HEK293 (cell line): ENCODE measurements around the gene VILL.

Source experiments
- CTCF ChIA-PET: fragments of 350-600 bp; formaldehyde crosslinking; extraction: SDS; loops from one replicate; lab custom pipeline; 2021; ENCODE audit warnings: antibody characterized with exemption; lab: Yijun Ruan, JAX
- POLR2A ChIA-PET: fragments of 300-600 bp; formaldehyde crosslinking; extraction: SDS; loops from one replicate; lab custom pipeline; 2020; ENCODE audit warnings: antibody characterized with exemption, inconsistent platforms; lab: Yijun Ruan, JAX
- H3K27ac ChIP-seq: fragments of 200-500 bp; sonication (Bioruptor generic); 2 replicates; pipeline ENCODE4 v1.5.1; 2014; ENCODE audit warnings: low read depth, low read length, control low read depth, inconsistent platforms; ENCODE audit errors: extremely low read depth
- H3K36me3 ChIP-seq, 2 experiments: fragments of 200-500 bp in 1 of 2; sonication (Bioruptor generic) in 1 of 2; 1 replicate in 1 of 2; 2 replicates in 1 of 2; pipeline ENCODE4 v1.5.1; 2014 to 2017; ENCODE audit warnings: inconsistent platforms in 2 of 2, low read length in 2 of 2; ENCODE audit not compliant: control insufficient read depth in 2 of 2, insufficient read depth in 1 of 2
- H3K4me1 ChIP-seq: fragments of 200-500 bp; sonication (Bioruptor generic); 2 replicates; pipeline ENCODE4 v1.5.1; 2014; ENCODE audit warnings: mild to moderate bottlenecking, low read length, inconsistent platforms; ENCODE audit not compliant: control insufficient read depth, insufficient read depth
- H3K4me3 ChIP-seq: 2 replicates; pipeline ENCODE4 v1.5.1; 2011; ENCODE audit warnings: low read depth, mild to moderate bottlenecking, control low read depth, low read length, moderate library complexity
- H3K9me3 ChIP-seq: fragments of 200-500 bp; sonication (Bioruptor generic); 2 replicates; pipeline ENCODE4 v1.5.1; 2014; ENCODE audit warnings: low read depth, low read length, inconsistent platforms; ENCODE audit not compliant: control insufficient read depth, insufficient read depth
- MYNN ChIP-seq: fragments of 450-650 bp; formaldehyde crosslinking; IDR thresholded peaks from 2 replicates; pipeline ENCODE4 v1.5.1; 2016; ENCODE audit warnings: missing biosample characterization, missing genetic modification characterization, borderline replicate concordance
- OVOL3 ChIP-seq: fragments of 450-650 bp; formaldehyde crosslinking; IDR thresholded peaks from 2 replicates; pipeline ENCODE4 v1.5.1; 2016; ENCODE audit warnings: missing biosample characterization, missing genetic modification characterization
- PRDM6 ChIP-seq: fragments of 450-650 bp; formaldehyde crosslinking; IDR thresholded peaks from 2 replicates; pipeline ENCODE4 v1.5.1; 2017; ENCODE audit warnings: missing biosample characterization, missing genetic modification characterization
- SCRT1 ChIP-seq: fragments of 450-650 bp; formaldehyde crosslinking; IDR thresholded peaks from 2 replicates; pipeline ENCODE4 v1.5.1; 2016; ENCODE audit warnings: missing biosample characterization, missing genetic modification characterization, borderline replicate concordance
- SCRT2 ChIP-seq: fragments of 450-650 bp; formaldehyde crosslinking; IDR thresholded peaks from 2 replicates; pipeline ENCODE4 v1.5.1; 2016; ENCODE audit warnings: missing biosample characterization, missing genetic modification characterization
- YY2 ChIP-seq: fragments of 450-650 bp; formaldehyde crosslinking; IDR thresholded peaks from 2 replicates; pipeline ENCODE4 v1.5.1; 2016; ENCODE audit warnings: missing biosample characterization, missing genetic modification characterization
- ZFP69B ChIP-seq: fragments of 450-650 bp; formaldehyde crosslinking; IDR thresholded peaks from 2 replicates; pipeline ENCODE4 v1.5.1; 2016; ENCODE audit warnings: missing biosample characterization, missing genetic modification characterization
- ZNF10 ChIP-seq: fragments of 450-650 bp; formaldehyde crosslinking; IDR thresholded peaks from 2 replicates; pipeline ENCODE4 v1.5.1; 2017; ENCODE audit warnings: missing biosample characterization, missing genetic modification characterization
- ZNF2 ChIP-seq: fragments of 450-650 bp; formaldehyde crosslinking; IDR thresholded peaks from 2 replicates; pipeline ENCODE4 v1.5.1; 2016; ENCODE audit warnings: missing biosample characterization, missing genetic modification characterization
- ZNF214 ChIP-seq: fragments of 450-650 bp; formaldehyde crosslinking; IDR thresholded peaks from 2 replicates; pipeline ENCODE4 v1.5.1; 2017; ENCODE audit warnings: missing biosample characterization, mild to moderate bottlenecking, missing genetic modification characterization, borderline replicate concordance
- ZNF221 ChIP-seq: fragments of 450-650 bp; formaldehyde crosslinking; IDR thresholded peaks from 2 replicates; pipeline ENCODE4 v1.5.1; 2017; ENCODE audit warnings: missing biosample characterization, missing genetic modification characterization, borderline replicate concordance
- ZNF26 ChIP-seq: fragments of 450-650 bp; formaldehyde crosslinking; IDR thresholded peaks from 2 replicates; pipeline ENCODE4 v1.5.1; 2016; ENCODE audit warnings: missing biosample characterization, missing genetic modification characterization
- ZNF350 ChIP-seq: fragments of 450-650 bp; formaldehyde crosslinking; IDR thresholded peaks from 2 replicates; pipeline ENCODE4 v1.5.0; 2017; ENCODE audit warnings: missing biosample characterization, mild to moderate bottlenecking, missing genetic modification characterization
- ZNF473 ChIP-seq: fragments of 450-650 bp; formaldehyde crosslinking; IDR thresholded peaks from 2 replicates; pipeline ENCODE4 v1.5.1; 2017; ENCODE audit warnings: missing biosample characterization, missing genetic modification characterization
- ZNF626 ChIP-seq: fragments of 450-650 bp; sonication (Bioruptor Pico); formaldehyde crosslinking; IDR thresholded peaks from 2 replicates; pipeline ENCODE4 v1.5.1; 2018; ENCODE audit warnings: missing biosample characterization, missing genetic modification characterization, inconsistent platforms
- ZNF664 ChIP-seq: fragments of 450-650 bp; formaldehyde crosslinking; IDR thresholded peaks from 2 replicates; pipeline ENCODE4 v1.5.1; 2016; ENCODE audit warnings: missing biosample characterization, missing genetic modification characterization
- ZNF777 ChIP-seq: fragments of 450-650 bp; formaldehyde crosslinking; IDR thresholded peaks from 2 replicates; pipeline ENCODE4 v1.5.1; 2017; ENCODE audit warnings: missing biosample characterization, missing genetic modification characterization, borderline replicate concordance
- ZNF791 ChIP-seq: fragments of 450-650 bp; formaldehyde crosslinking; IDR thresholded peaks from 2 replicates; pipeline ENCODE4 v1.5.1; 2016; ENCODE audit warnings: missing biosample characterization, missing genetic modification characterization
- ZNF830 ChIP-seq: fragments of 450-650 bp; IDR thresholded peaks from 2 replicates; pipeline ENCODE4 v1.5.0; 2018; ENCODE audit warnings: missing biosample characterization, missing genetic modification characterization, low read depth, mild to moderate bottlenecking, moderate library complexity
- ZNF837 ChIP-seq: fragments of 450-650 bp; formaldehyde crosslinking; IDR thresholded peaks from 2 replicates; pipeline ENCODE4 v1.5.1; 2016; ENCODE audit warnings: missing biosample characterization, missing genetic modification characterization
- TF ChIP-seq, protein P1 (sequence below): fragments of 450-650 bp; formaldehyde crosslinking; IDR thresholded peaks from 2 replicates; pipeline ENCODE4 v1.5.1; 2017; ENCODE audit warnings: missing biosample characterization, missing genetic modification characterization

The VILL gene

GRCh38 chr3:37981348-37981664, 9.3 kb upstream of the VILL start:
- no peaks in the 10 kb centered on the region for H3K9me3 ChIP-seq
- CTCF ChIA-PET: no interaction called here
- POLR2A ChIA-PET: no interaction called here
- H3K4me3 ChIP-seq: no peak overlapping the region
- H3K27ac ChIP-seq: no peak overlapping the region
- H3K4me1 ChIP-seq: no peaks in the 10 kb centered on the region
- peak; percentile 79 for TF ChIP-seq SCRT2 (tag by site-specific recombination)
- TF ChIP-seq ZNF837 (tag by site-specific recombination): no peak
- TF ChIP-seq ZFP69B (tag by site-specific recombination): no peak
- no peak for TF ChIP-seq OVOL3 (tag by site-specific recombination)
- no peak for TF ChIP-seq YY2 (tag by site-specific recombination)
- peak; percentile 94 for TF ChIP-seq SCRT1 (tag by site-specific recombination)
- peaks cover 0 to 24% of the 10 kb centered on the region in 2 experiments; a peak in 2 of 3 replicates for H3K36me3 ChIP-seq

DNA sequence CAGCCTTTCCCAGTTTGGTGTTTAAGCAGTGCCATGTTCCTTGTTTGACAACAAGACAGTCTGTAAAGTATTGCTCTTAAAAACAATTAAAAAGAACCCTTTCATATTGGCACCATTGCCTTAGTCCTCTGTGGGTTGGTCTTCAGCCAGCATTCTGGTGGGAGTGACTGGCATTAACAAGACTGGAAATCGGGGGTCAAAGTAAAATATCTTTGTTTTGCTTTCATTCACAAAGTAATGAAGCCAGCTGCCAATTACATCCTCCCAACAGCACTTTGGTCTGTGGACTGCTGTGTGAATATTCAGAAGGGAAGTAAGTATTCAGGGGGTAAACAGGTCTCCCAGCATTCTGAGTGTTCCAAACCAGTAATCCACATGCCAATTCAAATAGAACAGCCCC, 8.3 kb upstream of the VILL start:
- ChIA-PET CTCF (interaction anchor here (2.4 kb wide), 1 partner anchor 8 kb away, joined by 9 read pairs; no protein-coding TSS in a partner anchor), POLR2A (no interaction called here)
- Histone ChIP-seq H3K4me3 (no peak overlapping the region), H3K4me1 (no peaks in the 10 kb centered on the region), H3K9me3 (no peaks in the 10 kb centered on the region), H3K27ac (no peak overlapping the region), H3K36me3 (peaks cover 0 to 19% of the 10 kb centered on the region in 2 experiments; a peak in 1 of 3 replicates)
- TF ChIP-seq PRDM6 (tag by site-specific recombination) (no peak), ZNF777 (tag by site-specific recombination) (no peak), ZNF350 (tag by site-specific recombination) (no peak), ZNF626 (tag by site-specific recombination) (no peak), MYNN (tag by site-specific recombination) (no peak), ZNF2 (tag by site-specific recombination) (no peak), ZNF214 (tag by site-specific recombination) (no peak), ZNF473 (tag by site-specific recombination) (no peak), ZNF664 (tag by site-specific recombination) (no peak), ZNF221 (no peak)
- TF ChIP-seq, protein P1, sequence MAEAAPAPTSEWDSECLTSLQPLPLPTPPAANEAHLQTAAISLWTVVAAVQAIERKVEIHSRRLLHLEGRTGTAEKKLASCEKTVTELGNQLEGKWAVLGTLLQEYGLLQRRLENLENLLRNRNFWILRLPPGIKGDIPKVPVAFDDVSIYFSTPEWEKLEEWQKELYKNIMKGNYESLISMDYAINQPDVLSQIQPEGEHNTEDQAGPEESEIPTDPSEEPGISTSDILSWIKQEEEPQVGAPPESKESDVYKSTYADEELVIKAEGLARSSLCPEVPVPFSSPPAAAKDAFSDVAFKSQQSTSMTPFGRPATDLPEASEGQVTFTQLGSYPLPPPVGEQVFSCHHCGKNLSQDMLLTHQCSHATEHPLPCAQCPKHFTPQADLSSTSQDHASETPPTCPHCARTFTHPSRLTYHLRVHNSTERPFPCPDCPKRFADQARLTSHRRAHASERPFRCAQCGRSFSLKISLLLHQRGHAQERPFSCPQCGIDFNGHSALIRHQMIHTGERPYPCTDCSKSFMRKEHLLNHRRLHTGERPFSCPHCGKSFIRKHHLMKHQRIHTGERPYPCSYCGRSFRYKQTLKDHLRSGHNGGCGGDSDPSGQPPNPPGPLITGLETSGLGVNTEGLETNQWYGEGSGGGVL (tag by site-specific recombination): no peak

DNA sequence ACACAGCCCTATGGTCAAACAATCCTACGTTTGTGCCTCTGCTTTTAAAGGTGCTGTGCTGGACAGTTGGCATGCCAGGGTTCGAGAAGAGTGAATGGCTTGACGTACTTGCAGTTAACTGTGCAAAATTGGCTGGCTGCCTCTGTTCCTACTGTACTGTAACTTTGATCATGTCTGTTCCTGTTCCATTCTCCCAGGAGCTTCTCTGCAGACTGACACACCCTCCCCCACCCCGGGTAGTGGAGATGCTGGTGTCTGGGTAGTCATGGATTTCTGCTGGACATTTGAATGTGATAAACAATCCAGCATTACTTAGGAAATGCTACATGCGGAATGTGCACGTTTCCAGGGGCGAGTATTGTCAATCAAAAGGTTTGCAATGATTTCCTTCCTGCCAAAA, 6.5 kb upstream of the VILL start:
- Histone ChIP-seq H3K4me1 (no peaks in the 10 kb centered on the region), H3K9me3 (no peaks in the 10 kb centered on the region), H3K27ac (no peak overlapping the region)
- POLR2A ChIA-PET: no interaction called here
- TF ChIP-seq ZNF26 (tag by site-specific recombination) (peak; percentile 55; the same call in 1 of the 2 replicates), ZNF10 (tag by site-specific recombination) (no peak), ZNF791 (no peak), ZNF830 (tag by site-specific recombination) (no peak)
- TF ChIP-seq, all 188 proteins: peak for 1
- Histone ChIP-seq H3K4me3 (no peak overlapping the region), H3K36me3 (peaks cover 0 to 19% of the 10 kb centered on the region in 2 experiments; a peak in 1 of 3 replicates)
- CTCF ChIA-PET: interaction anchor here (1.0 to 2.4 kb wide), 3 partner anchors 10 to 13 kb away, joined by 3 to 9 read pairs (median 6); no protein-coding TSS in a partner anchor
